Effector memory CD4-positive, alpha-beta T cell (primary cell): Measurements from ENCODE around the gene F3.
"Not testable (repeated sequence)": the region's sequence is repeated elsewhere in the genome, so short reads cannot be mapped to it uniquely, and the experiment has no call there.

Experiments used
- DNase-seq, 3 donors: peaks; one replicate each; pipeline ENCODE4 v3.0.0-alpha.2; 2020
- H3K27ac ChIP-seq: 2 replicates; pipeline ENCODE4 v1.7.0; 2013; ENCODE audit warnings: mild to moderate bottlenecking, low read length, moderate library complexity; ENCODE audit not compliant: insufficient read depth, poor library complexity, severe bottlenecking
- H3K27me3 ChIP-seq: replicated peaks from 2 replicates; pipeline ENCODE4 v1.7.0; 2013; ENCODE audit warnings: mild to moderate bottlenecking, low read length; ENCODE audit not compliant: insufficient read depth, control insufficient read depth, poor library complexity, severe bottlenecking
- H3K36me3 ChIP-seq: 2 replicates; pipeline ENCODE4 v1.7.0; 2013; ENCODE audit warnings: mild to moderate bottlenecking, low read length, moderate library complexity; ENCODE audit not compliant: control insufficient read depth, insufficient read depth
- H3K4me1 ChIP-seq: 2 replicates; pipeline ENCODE4 v1.7.0; 2013; ENCODE audit warnings: low read length, mild to moderate bottlenecking; ENCODE audit not compliant: control insufficient read depth, insufficient read depth, poor library complexity, severe bottlenecking
- H3K4me3 ChIP-seq: 2 replicates; pipeline ENCODE4 v1.7.0; 2013; ENCODE audit warnings: low read length, low read depth, mild to moderate bottlenecking; ENCODE audit not compliant: insufficient read depth, poor library complexity, severe bottlenecking
- H3K9me3 ChIP-seq: 2 replicates; pipeline ENCODE4 v1.7.0; 2013; ENCODE audit warnings: mild to moderate bottlenecking, low read length, moderate library complexity; ENCODE audit not compliant: control insufficient read depth

The F3 gene

DNA sequence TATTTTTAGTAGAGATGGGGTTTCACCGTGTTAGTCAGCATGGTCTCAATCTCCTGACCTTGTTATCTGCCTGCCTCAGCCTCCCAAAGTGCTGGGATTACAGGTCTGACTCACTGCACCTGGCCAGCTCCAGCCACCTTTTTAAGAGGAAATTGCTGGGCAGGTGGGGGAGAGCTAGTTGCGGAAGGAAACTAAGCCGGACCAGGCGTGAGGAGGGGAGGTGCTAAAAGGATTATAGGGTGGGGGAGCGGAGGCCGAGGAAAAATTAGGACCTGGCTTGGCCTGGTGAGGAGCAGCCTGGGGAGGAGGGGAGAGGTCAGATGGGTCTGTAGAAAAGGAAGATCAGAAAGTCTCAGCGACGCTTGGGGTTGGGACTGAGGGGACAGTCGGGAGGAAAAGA lies 29.4 kb upstream of the F3 start:
- H3K36me3 ChIP-seq, H3K4me3 ChIP-seq, DNase-seq, H3K27me3 ChIP-seq, H3K27ac ChIP-seq, H3K4me1 ChIP-seq, H3K9me3 ChIP-seq: not testable (repeated sequence)

DNA sequence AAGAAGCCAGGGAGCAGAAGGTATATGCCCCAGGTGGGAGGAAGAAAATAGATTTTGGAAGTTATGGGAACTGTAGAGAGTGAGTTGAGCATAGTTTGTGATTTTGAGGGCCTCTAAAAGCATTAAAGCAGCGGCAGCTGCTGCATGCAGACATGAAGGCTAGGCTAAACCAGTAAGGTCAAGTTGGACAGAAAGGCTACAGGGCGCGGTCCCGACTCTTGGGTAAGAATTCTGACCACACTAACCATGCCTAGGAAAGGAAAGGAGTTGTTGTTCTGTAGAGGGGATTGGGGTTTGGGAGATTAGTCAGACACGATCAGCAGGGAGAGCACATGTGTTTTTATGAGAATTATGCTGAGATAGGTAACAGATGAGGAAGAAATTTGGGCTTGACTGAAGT lies 27.2 kb upstream of the F3 start:
- H3K36me3 ChIP-seq, H3K27me3 ChIP-seq, H3K9me3 ChIP-seq, H3K4me1 ChIP-seq, H3K4me3 ChIP-seq, DNase-seq, H3K27ac ChIP-seq: not testable (repeated sequence)

DNA sequence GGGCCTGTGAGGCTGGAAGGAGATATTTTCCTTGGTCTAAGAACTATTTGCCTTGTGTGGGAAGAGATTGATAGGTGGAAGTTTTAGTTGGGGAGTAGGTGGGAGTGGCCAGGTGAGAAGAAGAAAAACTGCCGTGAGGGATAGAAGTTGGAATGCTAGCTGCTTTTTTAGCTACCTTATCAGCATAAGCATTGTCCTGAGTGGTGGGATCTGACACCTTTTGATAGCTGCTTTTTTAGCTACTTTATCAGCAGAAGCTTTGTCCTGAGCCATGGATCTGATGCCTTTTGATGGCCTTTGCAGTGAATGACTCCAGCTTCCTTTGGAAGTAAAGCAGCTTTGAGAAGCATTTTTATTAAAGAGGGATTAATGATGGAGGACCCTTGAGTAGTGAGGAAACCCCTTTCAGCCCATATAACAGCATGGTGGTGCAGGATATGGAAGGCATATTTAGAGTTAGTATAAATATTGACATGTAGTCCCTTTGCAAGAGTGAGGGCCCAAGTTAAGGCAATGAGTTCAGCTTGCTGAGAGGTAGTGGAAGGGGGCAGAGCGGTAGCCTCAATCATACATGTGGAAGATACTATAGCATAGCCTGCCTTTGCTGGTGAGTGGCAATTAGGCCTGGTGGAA lies 26.5 kb upstream of the F3 start:
- not testable (repeated sequence) for H3K27me3 ChIP-seq, H3K27ac ChIP-seq, H3K4me3 ChIP-seq, H3K4me1 ChIP-seq, H3K9me3 ChIP-seq, DNase-seq, H3K36me3 ChIP-seq

DNA sequence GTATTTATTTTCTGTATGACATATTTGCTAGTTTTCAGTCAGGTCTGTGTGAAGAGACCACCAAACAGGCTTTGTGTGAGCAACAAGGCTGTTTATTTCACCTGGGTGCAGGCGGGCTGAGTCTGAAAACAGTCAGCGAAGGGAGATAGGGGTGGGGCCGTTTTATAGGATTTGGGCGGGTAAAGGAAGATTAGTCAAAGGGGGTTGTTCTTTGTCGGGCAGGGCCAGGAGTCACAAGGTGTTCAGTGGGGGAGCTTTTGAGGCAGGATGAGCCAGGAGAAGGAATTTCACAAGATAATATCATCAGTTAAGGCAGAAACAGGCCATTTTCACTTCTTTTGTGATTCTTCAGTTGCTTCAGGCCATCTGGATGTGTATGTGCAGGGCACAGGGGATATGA lies 24.9 kb upstream of the F3 start:
- H3K4me3 ChIP-seq, H3K27ac ChIP-seq, DNase-seq: not testable (repeated sequence)

DNA sequence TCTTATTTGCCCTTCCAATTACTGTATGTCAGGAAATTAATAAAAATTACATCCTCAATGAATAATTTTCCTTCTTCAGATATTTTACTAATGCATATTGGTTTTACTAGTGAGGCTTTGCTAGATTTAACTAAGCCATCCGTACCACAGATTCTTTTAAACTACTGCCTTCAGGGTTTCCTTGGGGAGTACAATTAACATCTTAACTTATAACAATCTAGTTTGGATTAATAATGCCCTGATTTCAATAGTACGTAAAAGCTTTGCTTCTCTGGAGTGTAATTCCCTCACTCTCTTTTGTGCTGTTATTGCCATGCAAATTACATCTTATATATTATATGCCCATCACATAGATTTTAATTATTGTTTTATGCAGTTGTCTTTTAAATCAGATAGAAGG lies 24.3 kb upstream of the F3 start:
- Histone ChIP-seq H3K4me3 (no peak overlapping the region), H3K9me3 (no peaks in the 10 kb centered on the region), H3K36me3 (no peaks in the 10 kb centered on the region), H3K27ac (no peak overlapping the region), H3K27me3 (no peaks in the 10 kb centered on the region), H3K4me1 (no peaks in the 10 kb centered on the region)
- DNase-seq: no peak

More for the DNA sequence above, 24.9 kb upstream of the F3 start:
- H3K36me3 ChIP-seq, H3K4me1 ChIP-seq, H3K27me3 ChIP-seq, H3K9me3 ChIP-seq: not testable (repeated sequence)

DNA sequence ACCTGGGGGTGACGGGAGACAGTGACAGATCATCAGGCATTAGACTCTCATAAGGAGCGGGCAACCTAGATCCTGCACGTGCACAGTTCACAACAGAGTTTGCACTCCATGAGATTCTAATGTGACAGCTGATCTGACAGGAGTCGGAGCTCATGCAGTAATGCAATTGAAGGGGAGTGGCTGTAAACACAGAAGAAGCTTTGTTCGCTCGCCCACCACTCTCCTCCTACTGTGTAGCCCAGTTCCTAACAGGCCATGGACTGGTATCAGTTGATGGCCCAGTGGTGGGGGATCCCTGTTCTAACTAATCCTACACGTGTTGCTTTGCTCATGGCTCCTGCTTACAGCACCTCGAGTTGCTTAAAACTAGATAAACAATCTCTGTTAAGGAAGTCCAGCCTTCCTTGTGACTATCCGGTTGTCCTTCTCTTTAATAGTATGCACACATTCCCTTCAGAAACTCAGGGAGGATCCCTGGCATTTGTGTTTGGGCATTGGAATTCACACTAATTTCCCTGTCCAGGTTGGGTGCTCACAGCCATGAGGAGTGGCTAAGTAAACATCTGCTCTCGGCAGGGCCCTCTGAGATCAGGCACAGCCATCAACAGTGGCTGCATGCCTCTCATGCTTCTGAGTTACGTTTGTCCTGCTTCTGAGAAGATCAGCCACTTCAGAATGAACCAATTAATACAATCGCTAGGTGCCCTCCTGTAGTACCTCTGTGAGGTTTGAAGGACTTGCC lies 21.1 kb upstream of the F3 start:
- no peaks in the 10 kb centered on the region for H3K4me1 ChIP-seq
- H3K27ac ChIP-seq: no peak overlapping the region
- H3K27me3 ChIP-seq: no peaks in the 10 kb centered on the region
- H3K9me3 ChIP-seq: no peaks in the 10 kb centered on the region
- no peak overlapping the region for H3K4me3 ChIP-seq
- DNase-seq: no peak
- no peaks in the 10 kb centered on the region for H3K36me3 ChIP-seq

DNA sequence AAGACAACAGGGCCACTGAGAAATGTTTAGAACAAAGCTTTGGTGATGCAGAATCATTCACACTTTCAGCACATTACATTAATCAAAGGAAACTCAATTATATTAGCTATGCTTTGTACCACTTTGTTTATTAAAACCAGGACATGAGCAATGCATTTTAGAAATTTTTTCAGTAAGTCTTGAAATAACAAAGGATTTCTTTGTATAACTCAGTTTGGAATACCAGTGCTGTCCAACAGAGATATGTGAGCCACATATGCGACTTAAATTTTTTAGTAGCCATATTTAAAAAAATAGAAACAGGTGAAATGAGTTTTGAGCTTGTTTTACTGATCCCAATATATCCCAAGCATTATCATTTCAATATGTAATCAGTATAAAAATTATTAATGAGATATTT lies 18.8 kb upstream of the F3 start:
- DNase-seq: no peak
- no peaks in the 10 kb centered on the region for H3K9me3 ChIP-seq
- no peaks in the 10 kb centered on the region for H3K4me1 ChIP-seq
- H3K27ac ChIP-seq: no peak overlapping the region
- H3K27me3 ChIP-seq: no peaks in the 10 kb centered on the region
- H3K4me3 ChIP-seq: no peak overlapping the region
- no peaks in the 10 kb centered on the region for H3K36me3 ChIP-seq

DNA sequence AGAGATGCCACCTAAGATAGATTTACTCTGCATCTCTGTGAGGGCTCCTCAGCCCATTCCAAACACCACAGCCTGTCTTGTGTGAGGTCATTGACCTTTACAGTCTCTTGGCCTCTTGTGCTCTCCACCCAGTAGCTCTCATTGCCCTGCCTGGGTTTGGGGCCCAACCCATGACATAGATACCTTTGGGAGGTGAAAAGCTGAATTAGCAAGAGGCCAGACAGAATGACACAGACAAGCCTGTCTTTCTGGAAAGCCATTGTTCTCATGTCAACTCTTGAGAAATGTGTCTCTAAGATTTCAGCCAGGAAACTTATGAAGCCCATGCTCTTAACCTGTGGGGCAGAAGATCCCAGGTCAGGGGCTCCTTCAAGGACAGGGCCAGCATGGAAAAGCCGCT lies 18.4 kb upstream of the F3 start:
- H3K9me3 ChIP-seq: no peaks in the 10 kb centered on the region
- no peaks in the 10 kb centered on the region for H3K27me3 ChIP-seq
- H3K4me1 ChIP-seq: no peaks in the 10 kb centered on the region
- no peak overlapping the region for H3K27ac ChIP-seq
- no peaks in the 10 kb centered on the region for H3K36me3 ChIP-seq
- H3K4me3 ChIP-seq: no peak overlapping the region
- DNase-seq: no peak

DNA sequence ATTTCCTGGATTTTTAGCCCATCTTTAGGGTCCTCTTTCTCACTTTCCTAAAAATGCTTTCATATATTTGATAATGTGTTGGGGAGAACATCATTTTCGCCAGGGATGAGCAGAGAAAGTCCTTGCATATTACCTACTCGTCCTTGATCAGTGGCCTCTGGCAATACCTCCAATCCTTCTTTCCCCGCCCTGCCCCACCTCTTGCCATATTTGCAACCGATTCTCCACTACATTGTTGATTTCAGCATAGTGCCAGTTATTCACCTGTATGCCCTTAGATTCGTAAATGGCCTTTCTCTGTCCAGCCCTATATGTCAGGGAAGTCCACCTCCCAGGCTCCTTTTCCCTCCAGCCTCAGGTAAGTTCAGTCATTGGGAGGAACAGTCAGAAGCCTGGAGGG lies 13.5 kb upstream of the F3 start:
- DNase-seq: no peak
- Histone ChIP-seq H3K27me3 (no peaks in the 10 kb centered on the region), H3K4me1 (no peaks in the 10 kb centered on the region), H3K9me3 (no peaks in the 10 kb centered on the region), H3K27ac (no peak overlapping the region), H3K4me3 (no peak overlapping the region), H3K36me3 (no peaks in the 10 kb centered on the region)

DNA sequence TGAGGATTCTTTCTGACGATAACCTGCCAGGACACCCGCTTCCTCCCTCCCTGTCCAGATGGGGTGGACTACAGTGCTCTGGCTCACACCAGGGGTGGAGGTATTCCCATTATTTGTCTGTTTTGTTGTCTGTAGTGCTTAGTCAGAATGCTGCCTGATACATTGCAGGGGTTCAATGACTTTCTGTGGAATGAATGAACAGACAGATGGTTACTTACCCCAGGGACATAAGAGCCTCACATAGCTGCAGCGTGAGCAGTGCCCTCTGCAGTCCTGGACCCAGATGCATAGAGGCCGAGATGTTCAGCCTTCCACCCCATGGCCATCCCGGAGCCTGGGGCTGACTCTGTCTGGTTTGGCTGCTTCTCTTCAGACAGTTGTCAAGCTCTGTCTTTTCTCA lies 13.0 kb upstream of the F3 start:
- H3K27ac ChIP-seq: no peak overlapping the region
- H3K4me3 ChIP-seq: no peak overlapping the region
- no peaks in the 10 kb centered on the region for H3K4me1 ChIP-seq
- H3K27me3 ChIP-seq: no peaks in the 10 kb centered on the region
- DNase-seq: no peak
- no peaks in the 10 kb centered on the region for H3K9me3 ChIP-seq
- H3K36me3 ChIP-seq: no peaks in the 10 kb centered on the region
